Measurements from ENCODE around the gene PITRM1. TPM values are rescaled to one million over a fixed set of nuclear protein-coding genes. Genes with fewer than 3 reads are reported as not detected.

Gene PITRM1
- polyA plus RNA-seq, 2 of the 4 experiments (the other 2 are of a cell fraction), result 45.9 to 64.5 TPM

DNA sequence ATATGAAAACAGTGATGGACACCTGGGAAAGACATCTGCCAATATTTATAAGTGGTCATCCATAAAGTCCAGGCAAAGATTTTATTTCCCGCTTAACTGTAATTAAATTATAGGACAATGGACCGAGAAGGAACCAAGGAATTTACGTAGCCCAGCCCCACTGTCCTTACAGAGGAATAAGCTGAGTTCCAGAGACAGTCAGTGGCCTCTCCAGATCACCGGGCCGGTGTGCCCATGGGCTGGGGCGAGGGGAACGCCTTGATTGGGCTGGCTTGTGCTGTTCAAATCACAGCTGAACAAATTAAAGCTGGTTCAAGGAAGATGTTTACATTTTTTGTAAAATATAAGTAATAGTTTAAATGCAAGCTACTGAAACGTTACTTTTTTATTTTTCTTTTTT lies 64.5 kb downstream of the PITRM1 start:
- ChIA-PET CTCF (interaction anchor here (0.7 to 2.2 kb wide), 6 partner anchors 9 to 64 kb away, joined by 3 to 13 read pairs (median 6); no protein-coding TSS in a partner anchor), POLR2A (interaction anchor here (1.5 to 2.9 kb wide), 4 partner anchors 13 to 64 kb away, joined by 9 to 33 read pairs (median 17); partner anchors contain the start of genes PFKP and PITRM1)
- H3K4me3 ChIP-seq, result peak overlapping the region; percentile 15; the same call in 1 of the 3 replicates
- peaks cover 89% of the 10 kb centered on the region for H3K4me1 ChIP-seq
- H3K9me3 ChIP-seq, result no peaks in the 10 kb centered on the region
- no peak for FAIRE-seq
- no peak for TF ChIP-seq NPAS2 (CRISPR knock-in tag; IDR thresholded peaks at IDR 0.05; ENCODE audit: borderline replicate concordance)
- TF ChIP-seq JUN (IDR thresholded peaks at IDR 0.05), result no peak
- no peak for TF ChIP-seq HEYL (CRISPR knock-in tag; IDR thresholded peaks at IDR 0.05)
- no peak for TF ChIP-seq JUNB (IDR thresholded peaks at IDR 0.05)
- no peak for TF ChIP-seq NR3C1 (IDR thresholded peaks at IDR 0.05)
- TF ChIP-seq, protein P1, sequence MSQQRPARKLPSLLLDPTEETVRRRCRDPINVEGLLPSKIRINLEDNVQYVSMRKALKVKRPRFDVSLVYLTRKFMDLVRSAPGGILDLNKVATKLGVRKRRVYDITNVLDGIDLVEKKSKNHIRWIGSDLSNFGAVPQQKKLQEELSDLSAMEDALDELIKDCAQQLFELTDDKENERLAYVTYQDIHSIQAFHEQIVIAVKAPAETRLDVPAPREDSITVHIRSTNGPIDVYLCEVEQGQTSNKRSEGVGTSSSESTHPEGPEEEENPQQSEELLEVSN (IDR thresholded peaks at IDR 0.05; ENCODE audit: borderline replicate concordance, low read depth), result no peak
- TF ChIP-seq ESRRA (IDR thresholded peaks at IDR 0.05; ENCODE audit: borderline replicate concordance, low read length), result no peak
- no peak for TF ChIP-seq KDM1A (IDR thresholded peaks at IDR 0.05; ENCODE audit: low read depth)
- peak overlapping the region; percentile 79 for H3K4me2 ChIP-seq
- DNase-seq (ENCODE audit: low read depth in 1 of 2, low spot score in 1 of 2), result no peak
- H3K27ac ChIP-seq, result peak overlapping the region; percentile 86 to 92
- no peak for ATAC-seq
- WGBS (ENCODE audit: missing lambda C conversion rate), result 84% methylated on average over 8 of the region's 8 CpGs

DNA sequence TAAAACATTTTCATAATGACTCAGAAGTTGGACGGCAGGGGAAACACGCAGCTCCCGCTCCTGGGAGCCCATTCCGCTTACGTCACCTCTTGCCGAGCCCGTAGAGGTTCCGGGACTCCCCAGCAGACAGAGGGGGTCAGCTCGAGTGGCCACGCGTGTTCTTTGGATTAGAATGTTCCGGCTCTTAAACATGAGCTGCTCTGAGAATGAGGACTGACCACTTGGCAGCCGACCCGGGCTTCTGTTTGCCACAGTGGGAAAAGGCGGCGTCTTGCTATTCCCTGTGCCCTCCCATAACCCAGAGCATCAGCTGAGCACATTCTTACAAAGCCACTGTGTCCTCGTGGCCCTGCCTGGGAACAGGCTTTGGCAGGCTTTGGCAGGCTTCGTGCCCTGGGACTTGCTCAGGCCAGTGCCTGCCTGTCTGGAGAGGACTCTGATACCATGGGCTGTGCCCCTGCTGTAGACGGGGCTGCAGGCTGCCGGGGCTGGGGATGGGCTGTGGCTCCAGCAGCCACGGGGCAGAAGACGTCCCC lies 65.1 kb downstream of the PITRM1 start:
- H3K4me2 ChIP-seq, result peak overlapping the region; percentile 79
- peak; percentile 78 to 80 for ATAC-seq
- H3K4me3 ChIP-seq, result peak overlapping the region; percentile 15; the same call in 1 of the 3 replicates
- DNase-seq (ENCODE audit: low read depth in 1 of 2, low spot score in 1 of 2), result peak; percentile 88 to 95
- WGBS (ENCODE audit: missing lambda C conversion rate), result 5% methylated on average over 12 of the region's 22 CpGs
- H3K9me3 ChIP-seq, result no peaks in the 10 kb centered on the region
- POLR2A ChIA-PET, result interaction anchor here (0.6 to 2.9 kb wide), 7 partner anchors 9 to 65 kb away, joined by 3 to 33 read pairs (median 9); partner anchors contain the start of genes PFKP and PITRM1
- peaks cover 94% of the 10 kb centered on the region for H3K4me1 ChIP-seq
- peak overlapping the region; percentile 86 to 92 for H3K27ac ChIP-seq
- CTCF ChIA-PET, result interaction anchor here (1.0 to 2.2 kb wide), 7 partner anchors 10 to 64 kb away, joined by 3 to 13 read pairs (median 5); no protein-coding TSS in a partner anchor
- FAIRE-seq, result peak; percentile 94
- TF ChIP-seq ESRRA (IDR thresholded peaks at IDR 0.05; ENCODE audit: borderline replicate concordance, low read length) (no peak), HOXB13 (CRISPR knock-in tag; IDR thresholded peaks at IDR 0.05; ENCODE audit: low read depth) (peak; percentile 99), ZFP36 (IDR thresholded peaks at IDR 0.05; ENCODE audit: borderline replicate concordance, partially characterized antibody) (no peak), RFX5 (IDR thresholded peaks at IDR 0.05) (no peak), POLR2AphosphoS2 (conservative IDR thresholded peaks at IDR 0.05; ENCODE audit: low read length) (no peak), KDM5A (IDR thresholded peaks at IDR 0.05) (no peak), KDM1A (IDR thresholded peaks at IDR 0.05; ENCODE audit: low read depth) (no peak), FOSL2 (IDR thresholded peaks at IDR 0.05) (peak; percentile 88), FOSL2 (CRISPR knock-in tag; IDR thresholded peaks at IDR 0.05) (peak; percentile 93), CHD4 (IDR thresholded peaks at IDR 0.05; ENCODE audit: borderline replicate concordance) (no peak), CEBPB (IDR thresholded peaks at IDR 0.05) (peak in 1 of 2 experiments; percentile 73; a peak in 2 of 4 replicates), TFCP2L1 (CRISPR knock-in tag; IDR thresholded peaks at IDR 0.05) (peak; percentile 88), NPAS2 (CRISPR knock-in tag; IDR thresholded peaks at IDR 0.05; ENCODE audit: borderline replicate concordance) (peak; percentile 5; the same call in 1 of the 2 replicates), SREBF2 (IDR thresholded peaks at IDR 0.05) (no peak), EHF (CRISPR knock-in tag; IDR thresholded peaks at IDR 0.05) (peak; percentile 97), SMC3 (IDR thresholded peaks at IDR 0.05) (peak; percentile 25; the same call in 1 of the 3 replicates), EP300 (IDR thresholded peaks at IDR 0.05) (peak; percentile 82 to 96; a peak in 3 of 5 replicates), ZSCAN20 (CRISPR knock-in tag; IDR thresholded peaks at IDR 0.05) (peak; percentile 83), MYC (IDR thresholded peaks at IDR 0.05; ENCODE audit: borderline replicate concordance, low read length) (0 out of 2 replicates have a peak, but pooled peaks have one; percentile 25), GATA3 (IDR thresholded peaks at IDR 0.05; ENCODE audit: borderline replicate concordance) (peak; percentile 90; the same call in 1 of the 2 replicates), CBX2 (IDR thresholded peaks at IDR 0.05; ENCODE audit: borderline replicate concordance, low read depth) (no peak), ZNF302 (CRISPR knock-in tag; IDR thresholded peaks at IDR 0.05) (peak; percentile 85), MAFK (IDR thresholded peaks at IDR 0.05; ENCODE audit: partially characterized antibody) (peak; percentile 56)
- TF ChIP-seq, protein P2, sequence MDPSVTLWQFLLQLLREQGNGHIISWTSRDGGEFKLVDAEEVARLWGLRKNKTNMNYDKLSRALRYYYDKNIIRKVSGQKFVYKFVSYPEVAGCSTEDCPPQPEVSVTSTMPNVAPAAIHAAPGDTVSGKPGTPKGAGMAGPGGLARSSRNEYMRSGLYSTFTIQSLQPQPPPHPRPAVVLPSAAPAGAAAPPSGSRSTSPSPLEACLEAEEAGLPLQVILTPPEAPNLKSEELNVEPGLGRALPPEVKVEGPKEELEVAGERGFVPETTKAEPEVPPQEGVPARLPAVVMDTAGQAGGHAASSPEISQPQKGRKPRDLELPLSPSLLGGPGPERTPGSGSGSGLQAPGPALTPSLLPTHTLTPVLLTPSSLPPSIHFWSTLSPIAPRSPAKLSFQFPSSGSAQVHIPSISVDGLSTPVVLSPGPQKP (IDR thresholded peaks at IDR 0.05; ENCODE audit: low read depth, low read length), result no peak
- TF ChIP-seq, protein P3, sequence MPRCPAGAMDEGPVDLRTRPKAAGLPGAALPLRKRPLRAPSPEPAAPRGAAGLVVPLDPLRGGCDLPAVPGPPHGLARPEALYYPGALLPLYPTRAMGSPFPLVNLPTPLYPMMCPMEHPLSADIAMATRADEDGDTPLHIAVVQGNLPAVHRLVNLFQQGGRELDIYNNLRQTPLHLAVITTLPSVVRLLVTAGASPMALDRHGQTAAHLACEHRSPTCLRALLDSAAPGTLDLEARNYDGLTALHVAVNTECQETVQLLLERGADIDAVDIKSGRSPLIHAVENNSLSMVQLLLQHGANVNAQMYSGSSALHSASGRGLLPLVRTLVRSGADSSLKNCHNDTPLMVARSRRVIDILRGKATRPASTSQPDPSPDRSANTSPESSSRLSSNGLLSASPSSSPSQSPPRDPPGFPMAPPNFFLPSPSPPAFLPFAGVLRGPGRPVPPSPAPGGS (IDR thresholded peaks at IDR 0.05), result peak; percentile 73; the same call in 2 of the 3 replicates
- TF ChIP-seq, protein P4, sequence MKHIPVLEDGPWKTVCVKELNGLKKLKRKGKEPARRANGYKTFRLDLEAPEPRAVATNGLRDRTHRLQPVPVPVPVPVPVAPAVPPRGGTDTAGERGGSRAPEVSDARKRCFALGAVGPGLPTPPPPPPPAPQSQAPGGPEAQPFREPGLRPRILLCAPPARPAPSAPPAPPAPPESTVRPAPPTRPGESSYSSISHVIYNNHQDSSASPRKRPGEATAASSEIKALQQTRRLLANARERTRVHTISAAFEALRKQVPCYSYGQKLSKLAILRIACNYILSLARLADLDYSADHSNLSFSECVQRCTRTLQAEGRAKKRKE (CRISPR knock-in tag; IDR thresholded peaks at IDR 0.05; ENCODE audit: low read depth), result peak; percentile 97
- TF ChIP-seq, protein P5, sequence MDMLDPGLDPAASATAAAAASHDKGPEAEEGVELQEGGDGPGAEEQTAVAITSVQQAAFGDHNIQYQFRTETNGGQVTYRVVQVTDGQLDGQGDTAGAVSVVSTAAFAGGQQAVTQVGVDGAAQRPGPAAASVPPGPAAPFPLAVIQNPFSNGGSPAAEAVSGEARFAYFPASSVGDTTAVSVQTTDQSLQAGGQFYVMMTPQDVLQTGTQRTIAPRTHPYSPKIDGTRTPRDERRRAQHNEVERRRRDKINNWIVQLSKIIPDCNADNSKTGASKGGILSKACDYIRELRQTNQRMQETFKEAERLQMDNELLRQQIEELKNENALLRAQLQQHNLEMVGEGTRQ (IDR thresholded peaks at IDR 0.05), result peak; percentile 57
- TF ChIP-seq, protein P6, sequence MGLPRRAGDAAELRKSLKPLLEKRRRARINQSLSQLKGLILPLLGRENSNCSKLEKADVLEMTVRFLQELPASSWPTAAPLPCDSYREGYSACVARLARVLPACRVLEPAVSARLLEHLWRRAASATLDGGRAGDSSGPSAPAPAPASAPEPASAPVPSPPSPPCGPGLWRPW (IDR thresholded peaks at IDR 0.05), result no peak
